Gastroesophageal sphincter (tissue), 3 donors: Measurements from ENCODE around the gene GRM8.

Source experiments
- EP300 ChIP-seq: sonication (generic); formaldehyde crosslinking; IDR thresholded peaks from one replicate; pipeline ENCODE4 v1.6.1; 2017; ENCODE audit warnings: antibody characterized with exemption, mild to moderate bottlenecking
- POLR2A ChIP-seq, 2 donors: fragments of 450-650 bp; IDR thresholded peaks; one replicate each; pipeline ENCODE4 v1.6.1; 2017; ENCODE audit warnings: antibody characterized with exemption in 2 of 2, mild to moderate bottlenecking in 2 of 2, moderate library complexity in 1 of 2
- POLR2AphosphoS5 ChIP-seq: sonication (generic); formaldehyde crosslinking; IDR thresholded peaks from one replicate; pipeline ENCODE4 v1.6.1; 2017; ENCODE audit warnings: antibody characterized with exemption
- TF ChIP-seq, protein P1 (sequence below), 4 experiments: fragments of 200-600 bp in 2 of 4; fragments of 450-650 bp in 2 of 4; sonication (generic) in 1 of 4; IDR thresholded peaks; one replicate each; pipeline ENCODE4 v1.5.1; 2017 to 2019; ENCODE audit warnings: antibody characterized with exemption in 4 of 4, mild to moderate bottlenecking in 2 of 4, moderate library complexity in 2 of 4

DNA sequence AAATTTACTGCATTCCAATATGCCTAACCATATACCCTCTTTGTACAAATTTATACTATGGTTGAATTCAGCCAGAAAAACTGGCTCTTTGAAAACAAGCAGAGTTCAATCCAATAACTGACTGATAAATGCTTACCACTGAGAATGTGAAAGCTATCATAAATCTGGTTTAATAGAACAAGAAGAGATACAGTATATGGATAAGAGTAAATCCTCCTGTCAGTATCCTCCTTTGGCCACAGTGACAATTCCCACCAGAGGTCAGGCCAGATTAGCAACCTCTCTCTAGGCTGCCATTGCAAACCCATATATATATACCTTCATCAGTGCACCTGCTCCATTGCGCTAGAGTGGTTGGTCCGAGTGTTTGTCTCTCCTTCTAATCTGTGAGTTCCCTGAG lies 647.2 kb downstream of the GRM8 start:
- TF ChIP-seq, protein P1, sequence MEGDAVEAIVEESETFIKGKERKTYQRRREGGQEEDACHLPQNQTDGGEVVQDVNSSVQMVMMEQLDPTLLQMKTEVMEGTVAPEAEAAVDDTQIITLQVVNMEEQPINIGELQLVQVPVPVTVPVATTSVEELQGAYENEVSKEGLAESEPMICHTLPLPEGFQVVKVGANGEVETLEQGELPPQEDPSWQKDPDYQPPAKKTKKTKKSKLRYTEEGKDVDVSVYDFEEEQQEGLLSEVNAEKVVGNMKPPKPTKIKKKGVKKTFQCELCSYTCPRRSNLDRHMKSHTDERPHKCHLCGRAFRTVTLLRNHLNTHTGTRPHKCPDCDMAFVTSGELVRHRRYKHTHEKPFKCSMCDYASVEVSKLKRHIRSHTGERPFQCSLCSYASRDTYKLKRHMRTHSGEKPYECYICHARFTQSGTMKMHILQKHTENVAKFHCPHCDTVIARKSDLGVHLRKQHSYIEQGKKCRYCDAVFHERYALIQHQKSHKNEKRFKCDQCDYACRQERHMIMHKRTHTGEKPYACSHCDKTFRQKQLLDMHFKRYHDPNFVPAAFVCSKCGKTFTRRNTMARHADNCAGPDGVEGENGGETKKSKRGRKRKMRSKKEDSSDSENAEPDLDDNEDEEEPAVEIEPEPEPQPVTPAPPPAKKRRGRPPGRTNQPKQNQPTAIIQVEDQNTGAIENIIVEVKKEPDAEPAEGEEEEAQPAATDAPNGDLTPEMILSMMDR (IDR thresholded peaks at IDR 0.05), result no peak
- TF ChIP-seq POLR2A (IDR thresholded peaks at IDR 0.05), result no peak
- no peak for TF ChIP-seq POLR2AphosphoS5
- no peak for TF ChIP-seq EP300
